PFSK-1 (cell line): ENCODE data around the gene NELFB.

Experiments
- POLR2AphosphoS5 ChIP-seq: IDR thresholded peaks from 2 replicates; pipeline ENCODE4 v1.6.1; 2012; ENCODE audit warnings: low read depth, mild to moderate bottlenecking, control low read depth, low read length, moderate library complexity
- TF ChIP-seq, protein P1 (sequence below), 2 experiments: IDR thresholded peaks; 2 replicates each; pipeline versions ENCODE4 v1.6.1 to v1.8.0; 2011 to 2012; ENCODE audit warnings: low read depth in 2 of 2, low read length in 2 of 2, control low read depth in 1 of 2, inconsistent platforms in 1 of 2, mild to moderate bottlenecking in 1 of 2, moderate library complexity in 1 of 2; ENCODE audit not compliant: insufficient read depth in 1 of 2

DNA sequence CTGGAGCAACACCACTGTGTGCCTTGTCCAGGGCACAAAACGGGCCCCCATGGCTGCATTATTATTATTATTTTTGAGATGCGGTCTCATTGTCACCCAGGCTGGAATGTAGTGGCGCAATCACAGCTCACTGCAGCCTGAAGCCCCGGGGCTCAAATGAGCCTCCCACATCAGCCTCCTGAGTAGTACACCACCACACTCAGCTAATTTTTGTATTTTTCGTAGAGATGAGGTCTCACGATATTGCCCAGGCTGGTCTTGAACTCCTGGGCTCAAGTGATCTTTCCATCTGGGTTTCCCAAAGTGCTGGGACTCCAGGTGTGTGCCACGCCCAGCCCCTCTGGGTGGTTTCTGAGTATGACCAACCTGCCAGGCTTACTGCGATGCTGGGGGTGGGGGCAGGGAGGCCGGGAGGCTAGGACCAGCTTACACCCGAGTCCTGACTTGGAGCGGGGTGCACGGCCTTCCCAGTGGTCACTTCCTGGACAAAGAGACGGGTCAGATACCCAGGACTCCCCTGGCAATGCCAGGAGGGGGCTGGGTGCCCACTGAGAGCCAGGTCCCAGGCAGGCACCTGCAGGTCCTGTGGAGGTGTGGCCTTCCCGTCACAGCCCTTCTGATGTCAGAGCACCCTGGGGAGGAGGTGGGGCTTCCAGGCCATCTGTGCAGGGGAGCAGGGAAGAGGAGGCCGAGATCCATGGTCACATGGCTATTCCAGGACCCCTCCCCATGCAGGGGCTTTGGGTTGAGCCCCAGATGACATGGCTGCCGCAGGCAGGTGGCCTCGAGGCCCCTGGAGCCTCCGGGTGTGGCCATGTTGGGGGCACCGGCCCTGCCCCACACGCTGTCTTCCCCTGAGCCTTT lies 55.3 kb downstream of the NELFB start:
- TF ChIP-seq, protein P1, sequence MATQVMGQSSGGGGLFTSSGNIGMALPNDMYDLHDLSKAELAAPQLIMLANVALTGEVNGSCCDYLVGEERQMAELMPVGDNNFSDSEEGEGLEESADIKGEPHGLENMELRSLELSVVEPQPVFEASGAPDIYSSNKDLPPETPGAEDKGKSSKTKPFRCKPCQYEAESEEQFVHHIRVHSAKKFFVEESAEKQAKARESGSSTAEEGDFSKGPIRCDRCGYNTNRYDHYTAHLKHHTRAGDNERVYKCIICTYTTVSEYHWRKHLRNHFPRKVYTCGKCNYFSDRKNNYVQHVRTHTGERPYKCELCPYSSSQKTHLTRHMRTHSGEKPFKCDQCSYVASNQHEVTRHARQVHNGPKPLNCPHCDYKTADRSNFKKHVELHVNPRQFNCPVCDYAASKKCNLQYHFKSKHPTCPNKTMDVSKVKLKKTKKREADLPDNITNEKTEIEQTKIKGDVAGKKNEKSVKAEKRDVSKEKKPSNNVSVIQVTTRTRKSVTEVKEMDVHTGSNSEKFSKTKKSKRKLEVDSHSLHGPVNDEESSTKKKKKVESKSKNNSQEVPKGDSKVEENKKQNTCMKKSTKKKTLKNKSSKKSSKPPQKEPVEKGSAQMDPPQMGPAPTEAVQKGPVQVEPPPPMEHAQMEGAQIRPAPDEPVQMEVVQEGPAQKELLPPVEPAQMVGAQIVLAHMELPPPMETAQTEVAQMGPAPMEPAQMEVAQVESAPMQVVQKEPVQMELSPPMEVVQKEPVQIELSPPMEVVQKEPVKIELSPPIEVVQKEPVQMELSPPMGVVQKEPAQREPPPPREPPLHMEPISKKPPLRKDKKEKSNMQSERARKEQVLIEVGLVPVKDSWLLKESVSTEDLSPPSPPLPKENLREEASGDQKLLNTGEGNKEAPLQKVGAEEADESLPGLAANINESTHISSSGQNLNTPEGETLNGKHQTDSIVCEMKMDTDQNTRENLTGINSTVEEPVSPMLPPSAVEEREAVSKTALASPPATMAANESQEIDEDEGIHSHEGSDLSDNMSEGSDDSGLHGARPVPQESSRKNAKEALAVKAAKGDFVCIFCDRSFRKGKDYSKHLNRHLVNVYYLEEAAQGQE (IDR thresholded peaks at IDR 0.05; ENCODE audit: insufficient read depth in 1 of 2, low read depth in 2 of 2, low read length in 2 of 2), result no peak
- TF ChIP-seq POLR2AphosphoS5, result no peak
